PFSK-1 (cell line): ENCODE measurements around the gene ADARB1.

ENCODE experiments used
- FOXP2 ChIP-seq: optimal IDR thresholded peaks from 2 replicates; pipeline ENCODE3; 2011; ENCODE audit warnings: borderline replicate concordance, control low read depth, inconsistent platforms; ENCODE audit not compliant: insufficient read depth; ENCODE audit errors: extremely low read length, extremely low read depth
- POLR2AphosphoS5 ChIP-seq: IDR thresholded peaks from 2 replicates; pipeline ENCODE4 v1.6.1; 2012; ENCODE audit warnings: low read depth, mild to moderate bottlenecking, control low read depth, low read length, moderate library complexity
- REST ChIP-seq, 2 experiments: IDR thresholded peaks; 2 replicates each; pipeline versions ENCODE4 v1.6.1 to v1.8.0; 2011 to 2012; ENCODE audit warnings: low read depth in 2 of 2, low read length in 2 of 2, control low read depth in 1 of 2, inconsistent platforms in 1 of 2, mild to moderate bottlenecking in 1 of 2, moderate library complexity in 1 of 2; ENCODE audit not compliant: insufficient read depth in 1 of 2
- SIN3A ChIP-seq: IDR thresholded peaks from 2 replicates; pipeline ENCODE4 v1.6.1; 2012; ENCODE audit warnings: mild to moderate bottlenecking, low read length, moderate library complexity, borderline replicate concordance; ENCODE audit not compliant: insufficient read depth
- TAF1 ChIP-seq: IDR thresholded peaks from 2 replicates; pipeline ENCODE4 v1.6.1; 2012; ENCODE audit warnings: low read length, control low read depth, borderline replicate concordance; ENCODE audit not compliant: insufficient read depth

Gene ADARB1

GRCh38 chr21:45104560-45104959 lies 30.2 kb downstream of the ADARB1 start:
- TF ChIP-seq FOXP2, result no peak
- TF ChIP-seq SIN3A, result no peak
- no peak for TF ChIP-seq REST (IDR thresholded peaks at IDR 0.05; ENCODE audit: insufficient read depth in 1 of 2, low read depth in 2 of 2, low read length in 2 of 2)
- no peak for TF ChIP-seq POLR2AphosphoS5
- no peak for TF ChIP-seq TAF1

GRCh38 chr21:45105906-45106485 lies 31.6 kb downstream of the ADARB1 start:
- TF ChIP-seq TAF1 (no peak), FOXP2 (no peak)

GRCh38 chr21:45108034-45108790 lies 33.8 kb downstream of the ADARB1 start:
- TF ChIP-seq TAF1, result no peak
- no peak for TF ChIP-seq FOXP2
- no peak for TF ChIP-seq REST (IDR thresholded peaks at IDR 0.05; ENCODE audit: insufficient read depth in 1 of 2, low read depth in 2 of 2, low read length in 2 of 2)
- no peak for TF ChIP-seq POLR2AphosphoS5
- no peak for TF ChIP-seq SIN3A

- TF ChIP-seq SIN3A (no peak), TAF1 (no peak), FOXP2 (no peak), POLR2AphosphoS5 (no peak), REST (IDR thresholded peaks at IDR 0.05; ENCODE audit: insufficient read depth in 1 of 2, low read depth in 2 of 2, low read length in 2 of 2) (no peak)
These were observed 34.7 kb downstream of the ADARB1 start for GRCh38 chr21:45108808-45109781.

GRCh38 chr21:45109831-45110492 lies 35.6 kb downstream of the ADARB1 start:
- TF ChIP-seq TAF1, result no peak
- TF ChIP-seq POLR2AphosphoS5, result no peak
